CD4-positive, alpha-beta T cell treated with Interferon alpha-2 for 1 hour (primary cell): ENCODE measurements around the gene SCAI.
"Not testable (repeated sequence)": the region's sequence is repeated elsewhere in the genome, so short reads cannot be mapped to it uniquely, and the experiment has no call there.

Experiments
- DNase-seq, 2 donors: peaks; one replicate each; pipeline ENCODE4 v3.0.0-alpha.2; 2020 to 2022

SCAI gene

DNA sequence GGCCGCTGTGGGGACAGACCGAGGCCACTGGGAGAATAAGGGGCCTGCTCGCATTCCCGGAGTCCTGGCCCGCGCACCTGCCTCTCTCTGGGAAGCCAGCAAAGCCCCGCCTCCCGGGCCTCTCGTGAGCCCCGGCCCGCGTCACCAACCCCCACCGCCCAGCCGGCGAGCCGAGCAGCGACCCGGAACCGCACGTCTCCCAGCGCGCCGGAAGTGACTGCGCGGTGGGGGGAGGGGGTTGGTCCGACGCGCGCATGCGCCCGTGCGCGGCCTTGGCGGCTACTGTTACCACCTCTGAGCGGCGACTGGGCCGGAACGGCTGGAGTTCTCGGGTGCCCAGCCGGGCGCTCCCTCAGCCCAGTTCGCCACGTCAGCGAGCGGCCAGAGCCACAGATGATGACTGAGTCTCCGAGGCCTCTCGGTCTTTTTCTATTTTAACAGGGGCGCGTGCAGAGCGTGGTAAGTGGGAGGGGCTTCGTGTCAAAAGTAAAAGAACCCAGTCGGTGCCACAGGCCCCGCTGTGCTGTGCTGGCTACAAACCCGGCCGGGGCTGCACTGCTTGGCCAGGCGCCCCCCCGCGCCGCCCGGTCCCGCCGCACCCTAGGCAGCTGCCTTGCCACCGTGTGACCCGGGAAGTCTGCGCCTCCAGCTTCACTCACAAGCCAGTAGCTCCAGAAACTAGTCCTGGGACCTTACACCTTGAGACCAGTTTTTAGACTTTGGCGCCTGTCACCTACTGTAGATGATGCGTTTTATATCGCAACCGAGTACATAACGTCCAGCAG is 202.2 kb downstream of the SCAI start, which contains the start of gene GOLGA1:
Gene GOLGA1 (minus strand): TSS at position 190 of the 785 bp plus-strand sequence. CDS start 2,372 bp downstream, outside the sequence.
- peak; percentile 93 to 95 for DNase-seq

DNA sequence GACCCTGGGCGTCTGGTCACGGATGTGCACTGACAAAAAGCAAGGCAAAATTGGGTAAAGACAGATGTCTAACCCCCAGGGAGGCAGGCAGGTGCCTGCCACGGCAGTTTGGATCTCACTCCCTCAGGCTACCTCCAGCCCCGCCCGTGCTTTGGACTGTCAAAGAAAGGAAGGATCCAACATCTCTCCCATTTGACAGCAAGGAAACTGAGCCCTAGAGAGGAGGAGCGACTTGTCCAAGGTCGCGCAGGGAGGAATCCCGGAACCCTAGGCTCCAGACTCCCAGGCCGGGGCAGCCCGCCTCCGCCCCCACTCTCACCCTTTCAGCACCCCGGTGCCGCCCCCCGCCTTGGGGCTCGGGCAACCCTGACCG is 202.8 kb downstream of the SCAI start:
- DNase-seq: no peak

DNA sequence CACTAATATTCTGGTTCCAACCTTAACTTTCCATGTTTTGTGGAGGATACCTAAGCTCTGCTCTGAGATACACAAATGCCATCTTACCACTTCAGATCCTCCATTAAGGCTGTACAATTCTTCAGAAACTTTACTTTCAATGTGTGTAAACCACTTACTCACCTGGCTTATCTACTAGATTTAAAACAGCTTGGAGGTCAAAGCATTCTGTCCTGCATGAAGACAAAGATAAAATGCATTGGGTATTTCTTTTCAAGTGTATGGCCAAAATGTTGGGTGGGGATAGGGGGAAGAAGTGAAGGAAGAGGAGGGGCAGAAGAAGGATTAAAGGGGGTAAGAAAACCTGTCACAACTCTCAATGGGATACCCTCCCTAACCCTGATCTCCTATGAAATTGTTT is 203.4 kb downstream of the SCAI start:
- no peak for DNase-seq

DNA sequence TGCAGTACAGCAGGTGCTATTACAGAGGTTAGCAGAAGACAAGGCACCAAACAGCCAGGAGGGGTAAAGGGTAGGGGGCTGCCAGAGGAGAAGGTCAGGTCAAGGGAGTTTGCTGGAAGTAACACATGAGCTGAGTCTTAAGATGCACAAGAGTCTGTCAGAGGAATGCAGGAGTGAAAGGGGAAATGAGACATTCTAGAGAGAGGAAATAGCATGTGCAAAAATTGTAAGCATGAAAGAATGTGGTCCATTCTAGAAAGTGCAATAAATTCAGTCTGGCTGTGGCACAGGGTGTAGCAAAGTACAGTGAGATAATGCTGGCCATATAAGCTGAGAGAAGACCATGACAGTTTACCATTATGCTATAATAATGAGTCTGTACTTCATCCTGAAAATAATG is 209.0 kb downstream of the SCAI start:
- no peak for DNase-seq

DNA sequence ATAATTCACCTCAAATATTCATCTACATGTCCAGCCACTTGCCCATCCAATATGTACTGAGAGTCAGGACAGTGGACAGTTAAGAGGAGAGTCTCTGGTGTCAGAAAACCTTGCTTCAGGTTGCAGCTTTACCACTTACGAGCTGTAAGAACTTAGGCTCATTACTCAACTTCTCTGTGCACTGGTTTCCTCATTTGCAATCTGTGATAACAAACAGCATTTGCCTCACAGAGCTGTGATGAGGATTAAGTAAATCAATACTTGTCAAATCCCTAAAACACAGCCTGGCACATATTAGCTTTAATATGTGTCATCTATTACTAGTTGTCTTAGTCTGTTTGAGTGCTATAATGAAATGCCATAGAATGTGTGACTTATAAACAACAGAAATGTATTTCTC is 211.0 kb downstream of the SCAI start:
- no peak for DNase-seq

DNA sequence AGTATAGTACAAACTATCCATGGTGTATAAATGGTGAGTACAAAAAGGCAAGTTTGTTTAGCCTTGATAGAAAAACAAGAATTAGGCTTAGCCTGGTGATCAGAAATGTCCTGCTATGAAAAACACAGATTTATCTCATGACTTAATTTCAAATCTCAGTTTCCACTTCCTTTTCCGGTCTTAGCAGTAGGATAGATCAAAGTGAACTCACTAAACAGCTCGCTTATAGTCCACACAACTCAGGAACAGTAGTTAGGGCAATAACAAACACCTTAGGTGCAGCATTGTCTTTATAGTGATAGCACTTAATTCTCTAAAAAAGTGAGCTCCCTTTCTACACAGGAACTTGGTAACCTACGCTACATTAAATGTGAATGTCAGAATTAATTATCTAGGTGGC is 213.9 kb downstream of the SCAI start:
- peak in 1 of 2 donors; percentile 22 for DNase-seq

DNA sequence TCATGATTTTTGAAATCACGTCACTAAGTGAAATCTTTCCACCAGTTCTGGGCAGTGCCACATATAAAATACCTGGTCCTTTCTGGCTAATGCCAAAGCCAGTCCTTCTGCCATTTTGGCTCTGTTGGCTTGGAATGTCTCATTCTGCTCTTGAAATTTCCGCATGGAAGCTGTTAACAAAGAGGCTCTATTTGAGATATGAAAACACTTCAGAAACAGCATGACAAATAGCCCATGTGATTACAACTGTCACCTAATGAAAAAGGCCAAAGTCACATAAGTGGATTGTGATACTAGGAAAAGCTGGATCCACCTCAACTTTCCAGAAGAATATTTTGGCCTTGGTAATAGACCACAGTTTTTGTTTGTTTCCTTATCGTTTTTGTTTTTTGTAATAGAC is 215.2 kb downstream of the SCAI start:
- no peak for DNase-seq

GRCh38 chr9:124920394-124920793 is 222.9 kb downstream of the SCAI start:
- DNase-seq: not testable (repeated sequence)

DNA sequence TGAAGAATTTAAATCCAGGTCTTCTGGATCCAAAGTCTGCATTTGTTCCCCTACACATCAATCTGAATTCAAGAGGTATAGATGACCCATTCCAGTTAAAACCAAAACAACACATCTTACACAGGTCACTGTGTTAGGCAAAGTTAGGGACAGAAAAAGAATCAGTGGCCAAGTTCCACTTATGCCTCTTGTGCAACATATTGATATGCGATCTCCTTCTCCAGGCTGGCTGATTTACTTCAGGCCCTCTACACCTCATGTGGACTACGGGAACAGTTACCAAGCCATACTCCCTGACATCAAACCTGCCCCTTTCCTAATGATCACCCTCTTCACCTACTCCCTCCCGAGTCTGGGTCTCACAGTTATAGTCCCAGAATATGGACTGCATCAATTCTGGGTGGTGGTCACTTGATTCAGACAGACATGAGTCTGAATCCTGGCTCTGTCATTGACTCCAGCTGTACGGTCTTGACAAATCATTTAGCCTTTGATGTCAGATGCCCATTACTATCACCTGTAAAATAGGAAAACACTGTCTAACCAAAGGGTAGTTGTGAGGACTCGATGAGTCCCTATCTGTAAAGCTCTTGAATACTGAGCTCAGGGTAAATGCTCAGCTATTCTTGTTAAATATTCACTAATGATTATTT is 228.4 kb downstream of the SCAI start:
- DNase-seq: no peak

DNA sequence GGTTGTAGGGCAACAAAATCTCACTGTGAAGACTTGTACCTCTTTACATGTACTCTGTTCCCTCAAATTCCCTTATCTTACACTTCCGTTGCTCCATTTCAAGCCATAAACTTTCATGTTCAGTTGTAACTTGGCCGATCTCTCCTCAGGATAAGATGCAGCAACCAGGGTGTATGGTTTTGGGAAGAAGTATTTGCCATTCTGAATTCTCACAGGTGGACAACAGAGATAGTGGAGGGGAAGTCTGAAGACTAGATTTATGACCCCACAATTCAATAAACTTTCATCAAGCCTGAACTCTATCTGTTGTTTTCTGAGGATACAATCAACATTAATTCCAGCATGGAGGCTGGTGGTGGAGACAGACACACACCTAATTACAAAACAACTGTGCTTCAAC is 229.9 kb downstream of the SCAI start:
- DNase-seq: no peak

DNA sequence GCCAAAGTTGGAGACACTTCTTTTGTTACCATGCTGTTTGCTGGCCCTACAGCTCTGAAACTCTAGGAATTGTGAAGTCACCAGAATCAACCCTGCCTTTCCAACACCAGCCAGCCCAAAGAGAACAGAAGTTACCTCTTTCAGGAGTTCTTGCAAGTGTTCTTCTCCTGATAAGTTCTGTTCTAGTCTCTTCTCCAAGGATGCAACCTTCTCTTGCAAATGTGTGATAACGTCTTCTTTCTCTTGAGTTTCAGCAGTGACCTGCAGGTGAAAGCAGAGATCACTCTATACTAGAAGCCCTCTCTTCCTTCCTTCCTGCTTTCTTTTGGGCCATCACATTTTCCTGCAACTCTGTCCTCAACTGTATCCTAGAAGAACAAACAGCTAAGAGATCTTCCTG is 231.6 kb downstream of the SCAI start:
- DNase-seq: no peak

DNA sequence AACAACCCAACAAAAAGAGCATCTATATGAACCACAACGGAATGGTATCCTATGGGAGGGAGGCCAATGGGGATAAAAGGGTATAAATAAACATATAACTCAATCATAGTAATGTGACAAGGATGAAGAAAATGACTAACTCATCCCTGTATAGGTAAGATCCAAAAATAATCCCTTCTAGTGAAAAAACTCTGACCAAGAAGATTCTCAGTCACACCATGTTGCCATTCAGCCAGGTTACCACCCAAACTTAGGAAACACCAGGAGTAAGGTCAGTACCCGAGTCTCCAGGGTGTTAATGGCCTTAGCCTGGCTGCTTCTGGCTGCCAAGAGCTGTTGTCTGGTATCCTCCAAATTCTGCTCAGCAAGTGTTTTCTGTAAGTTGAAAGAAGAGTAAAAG is 235.2 kb downstream of the SCAI start:
- no peak for DNase-seq

DNA sequence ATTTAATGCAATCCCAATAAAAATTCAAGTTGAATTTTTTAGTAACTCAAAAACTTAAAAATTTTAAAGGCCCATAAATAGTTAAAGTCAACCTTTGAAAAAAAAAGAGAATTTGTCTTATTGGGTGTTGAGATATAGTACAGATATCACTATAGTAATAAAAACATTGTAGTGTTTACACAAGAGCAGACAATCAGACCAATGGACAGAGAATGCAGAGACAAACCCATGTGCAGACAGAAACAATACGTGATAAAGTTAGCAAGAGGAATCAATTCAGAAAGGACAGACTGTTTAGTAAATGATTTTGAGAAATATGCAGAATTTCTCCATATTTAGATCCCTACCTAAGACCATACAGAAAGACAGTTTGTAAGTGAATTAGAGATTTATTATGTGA is 236.4 kb downstream of the SCAI start:
- DNase-seq: no peak

GRCh38 chr9:124899845-124900244 is 243.5 kb downstream of the SCAI start:
- no peak for DNase-seq

DNA sequence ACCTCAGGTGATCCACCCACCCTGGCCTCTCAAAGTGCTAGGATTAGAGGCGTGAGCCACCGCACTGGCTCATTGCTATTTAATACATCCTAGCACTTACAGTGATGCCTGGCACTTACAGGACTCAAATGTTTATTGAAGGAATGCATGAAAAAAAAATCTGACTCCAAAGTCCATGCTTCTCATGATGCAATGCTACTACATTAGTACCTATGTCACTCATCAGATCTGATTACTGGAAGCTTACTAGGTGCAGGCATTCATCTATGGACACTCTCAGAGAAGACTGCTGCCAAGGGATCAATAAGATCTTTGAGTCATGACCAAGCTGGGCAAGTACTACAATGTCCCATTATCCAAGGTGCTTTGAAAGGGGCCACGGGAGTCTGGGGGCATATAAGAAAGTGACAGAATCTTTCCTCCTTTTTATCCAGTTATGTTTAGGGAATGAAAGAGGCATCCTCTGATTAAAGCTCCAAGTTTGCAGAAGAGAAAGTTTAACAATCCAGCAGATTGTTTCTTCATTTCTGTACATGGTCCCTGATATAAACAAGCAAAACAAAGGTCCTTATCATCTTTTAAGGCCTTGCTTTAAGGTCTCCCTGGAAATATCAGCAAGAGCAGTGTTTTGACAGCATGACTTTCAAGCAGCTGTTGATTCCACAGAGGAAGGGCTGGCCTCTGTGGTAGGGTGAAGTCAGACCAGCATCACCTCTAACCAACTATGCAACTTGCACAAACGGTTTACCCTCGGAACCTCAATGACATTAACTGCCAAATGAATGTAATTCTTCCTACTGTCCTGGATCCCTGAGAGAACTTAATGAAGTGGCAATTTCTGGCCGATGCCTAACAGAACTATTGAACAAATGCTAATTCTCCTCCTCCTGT is 245.5 kb downstream of the SCAI start:
- DNase-seq: no peak

- DNase-seq: peak; percentile 51 to 70
Observed at GRCh38 chr9:124894741-124895170, 248.6 kb downstream of the SCAI start.

- no peak for DNase-seq
Observed at GRCh38 chr9:124894035-124894740, 249.1 kb downstream of the SCAI start.
